Head of caudate nucleus (tissue), 42 donors: ENCODE measurements around the gene BTN1A1.
"Not testable (repeated sequence)": the region's sequence is repeated elsewhere in the genome, so short reads cannot be mapped to it uniquely, and the experiment has no call there.

Experiments used
- DNase-seq, 42 donors: peaks; one replicate each; pipeline versions ENCODE4 v3.0.0 to v3.0.0-alpha.2; 2020 to 2021; ENCODE audit warnings: mixed read lengths in 7 of 42
- intact Hi-C: fragments of 100-400 bp; cut with DNase I; formaldehyde crosslinking; loops from one replicate; pipeline ENCODE4 v1.15.0; 2022

Gene BTN1A1

DNA sequence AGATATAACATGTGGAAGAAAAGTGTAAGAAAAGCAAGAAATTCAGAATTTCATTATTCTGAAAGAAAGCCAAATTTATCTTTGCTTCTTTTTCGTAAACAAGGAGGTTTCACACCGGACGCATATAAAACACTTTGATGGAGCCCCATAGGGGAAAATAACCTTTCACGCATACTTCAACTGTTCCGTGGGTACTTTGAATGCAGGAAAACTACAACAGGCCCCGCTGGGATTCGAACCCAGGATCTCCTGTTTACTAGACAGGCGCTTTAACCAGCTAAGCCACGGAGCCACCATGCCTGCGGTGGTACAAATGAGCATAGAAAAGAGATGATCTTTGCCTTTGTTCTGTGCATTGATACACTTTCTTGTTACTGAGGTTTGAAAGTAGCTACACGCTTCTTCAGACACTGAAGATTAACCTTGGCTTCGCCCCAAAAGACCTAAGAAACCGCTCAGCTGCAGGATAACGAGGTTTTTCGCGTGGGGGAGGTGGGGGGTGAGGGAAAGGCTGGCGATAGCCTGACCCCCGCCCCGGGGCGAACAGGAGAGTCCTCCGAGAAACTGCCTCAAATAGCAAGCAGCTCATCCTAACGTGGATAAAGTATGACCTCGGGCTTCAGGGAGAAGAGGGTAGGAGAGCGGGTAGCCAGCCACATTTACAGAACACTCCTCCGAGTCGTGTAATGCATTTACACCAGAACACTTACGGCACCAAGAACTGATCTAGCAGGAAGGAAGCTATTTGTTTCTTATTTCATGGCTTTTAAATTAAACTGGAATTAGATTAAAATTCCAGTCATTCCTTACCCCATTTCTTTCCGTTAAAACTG is 32.8 kb downstream of the BTN1A1 start:
- DNase-seq, result peak; percentile 75 to 98 (median 92)
- intact Hi-C loops, result loop anchor here (10.0 kb wide), 1 partner anchor 218 kb away; no protein-coding TSS in a partner anchor

- no peak for DNase-seq
- intact Hi-C loops, result loop anchor here (10.0 kb wide), 1 partner anchor 219 kb away; no protein-coding TSS in a partner anchor
Observed at GRCh38 chr6:26533532-26533931, 33.4 kb downstream of the BTN1A1 start.

- no peak for DNase-seq
- intact Hi-C loops, result loop anchor here (10.0 kb wide), 1 partner anchor 220 kb away; no protein-coding TSS in a partner anchor
Observed at GRCh38 chr6:26534681-26535465, 34.8 kb downstream of the BTN1A1 start.

GRCh38 chr6:26536571-26537159 is 36.6 kb downstream of the BTN1A1 start:
- intact Hi-C loops, result loop anchor here (2.0 to 10.0 kb wide), 2 partner anchors 14 to 222 kb away; no protein-coding TSS in a partner anchor
- DNase-seq, result peak in 23 of 42 donors; percentile 8 to 62 (median 32)

- peak; percentile 68 to 95 (median 87) for DNase-seq
- intact Hi-C loops, result loop anchor here (2.0 to 10.0 kb wide), 2 partner anchors 15 to 223 kb away; no protein-coding TSS in a partner anchor
Observed at GRCh38 chr6:26537160-26537845, 37.2 kb downstream of the BTN1A1 start.

DNA sequence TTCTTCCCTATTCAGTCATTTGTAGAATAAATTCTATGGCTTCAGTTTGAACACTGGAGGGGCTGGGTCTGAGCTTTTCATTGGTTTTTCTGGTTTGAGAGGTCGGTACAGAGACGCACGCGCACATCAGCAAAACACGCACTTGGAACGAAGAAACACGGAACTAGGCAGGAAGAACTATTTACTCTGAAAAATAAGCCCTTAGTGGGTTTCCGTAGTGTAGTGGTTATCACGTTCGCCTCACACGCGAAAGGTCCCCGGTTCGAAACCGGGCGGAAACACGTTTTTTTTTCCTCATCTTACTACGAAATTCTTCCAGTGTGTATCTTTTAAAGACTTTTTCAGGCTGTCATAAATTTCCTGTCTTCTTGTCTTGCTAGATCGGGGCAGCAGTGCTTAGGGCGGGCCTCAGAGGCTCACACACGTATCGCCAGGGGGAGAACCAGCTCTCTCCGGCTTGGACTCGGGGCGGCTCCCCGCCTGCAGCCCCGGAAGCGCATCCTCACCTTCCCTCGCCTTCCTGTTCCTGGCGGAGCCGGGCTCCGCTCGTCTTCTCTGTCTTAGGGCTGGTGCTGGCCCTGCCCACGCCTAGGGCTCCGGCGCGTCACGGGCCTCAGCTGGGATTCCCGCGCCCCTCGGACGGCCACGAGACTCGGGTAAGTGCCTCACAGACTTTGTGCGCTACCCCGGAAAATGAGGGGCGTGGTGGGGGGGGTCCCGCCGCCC is 37.9 kb downstream of the BTN1A1 start, which contains the start of gene HMGN4:
Gene HMGN4 (plus strand): TSS at position 521 of the 726 bp plus-strand sequence. CDS start 6,841 bp downstream, outside the sequence.
- intact Hi-C loops, result loop anchor here (2.0 to 10.0 kb wide), 3 partner anchors 15 to 223 kb away; no protein-coding TSS in a partner anchor
- peak; percentile 64 to 93 (median 84) for DNase-seq

DNA sequence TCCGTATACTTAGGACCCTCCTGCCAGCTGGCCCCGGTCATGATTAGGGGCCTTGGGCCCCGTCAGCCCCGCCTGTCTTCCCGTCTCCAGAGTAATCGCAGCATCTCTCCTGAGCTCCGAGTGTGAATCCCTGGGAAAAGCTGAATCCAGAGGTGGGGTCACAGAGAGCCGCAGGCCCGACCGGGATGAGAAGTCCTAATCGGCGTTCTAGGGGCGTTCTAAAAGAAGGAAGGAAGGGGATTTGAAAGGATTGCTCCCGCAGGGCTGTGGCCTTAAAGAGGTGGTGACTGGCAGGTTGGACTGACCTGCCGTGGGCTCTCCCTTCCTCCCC is 38.4 kb downstream of the BTN1A1 start:
- intact Hi-C loops, result loop anchor here (2.0 to 10.0 kb wide), 2 partner anchors 14 to 224 kb away; no protein-coding TSS in a partner anchor
- peak in 9 of 42 donors; percentile 18 to 63 (median 26) for DNase-seq

GRCh38 chr6:26539071-26539615 is 39.0 kb downstream of the BTN1A1 start:
- intact Hi-C loops, result loop anchor here (2.0 to 10.0 kb wide), 2 partner anchors 14 to 224 kb away; no protein-coding TSS in a partner anchor

GRCh38 chr6:26541579-26541978 is 41.5 kb downstream of the BTN1A1 start:
- DNase-seq, result no peak

More at GRCh38 chr6:26539071-26539615, 39.0 kb downstream of the BTN1A1 start:
- no peak for DNase-seq

DNA sequence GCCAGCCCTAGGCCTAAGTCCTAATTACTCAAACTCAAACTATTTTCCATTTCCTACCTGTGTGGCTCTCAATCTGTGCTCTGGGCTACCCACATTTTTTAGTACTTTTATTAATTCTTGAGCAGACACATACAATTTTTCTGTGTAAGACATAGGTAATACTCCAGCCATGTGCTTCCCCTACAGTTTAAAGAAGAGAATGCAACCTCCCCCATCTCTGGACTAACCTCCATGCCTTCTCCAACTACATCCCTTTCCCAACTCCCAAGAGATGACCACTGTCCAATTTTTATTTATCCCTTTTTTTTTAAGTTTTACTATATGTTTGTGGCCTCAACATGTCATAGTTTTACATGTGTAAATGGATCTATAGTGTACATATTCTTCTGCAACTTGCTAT is 43.9 kb downstream of the BTN1A1 start:
- no peak for DNase-seq
- intact Hi-C loops, result no loop called here

More at GRCh38 chr6:26541579-26541978, 41.5 kb downstream of the BTN1A1 start:
- intact Hi-C loops, result no loop called here

DNA sequence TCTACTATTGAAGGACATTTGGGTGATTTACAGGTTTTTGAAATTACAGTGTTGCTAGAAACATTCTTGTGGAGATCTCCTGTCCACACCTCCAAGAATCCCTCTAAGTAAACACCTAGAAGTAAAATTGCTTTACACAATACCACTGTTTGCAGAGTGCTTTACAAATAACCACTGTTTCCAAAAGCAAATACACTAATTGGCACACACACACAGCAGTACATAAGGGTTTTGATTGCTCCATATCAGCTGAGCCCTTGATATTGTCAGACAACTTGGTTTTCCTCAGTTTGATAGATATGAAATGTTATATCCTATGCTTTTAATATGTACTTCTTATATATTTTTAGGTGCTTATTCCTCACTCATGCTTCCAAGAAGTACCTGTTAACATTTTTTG is 44.4 kb downstream of the BTN1A1 start:
- intact Hi-C loops, result no loop called here
- DNase-seq, result no peak

GRCh38 chr6:26545627-26546026 is 45.5 kb downstream of the BTN1A1 start:
- no peak for DNase-seq
- intact Hi-C loops, result no loop called here

DNA sequence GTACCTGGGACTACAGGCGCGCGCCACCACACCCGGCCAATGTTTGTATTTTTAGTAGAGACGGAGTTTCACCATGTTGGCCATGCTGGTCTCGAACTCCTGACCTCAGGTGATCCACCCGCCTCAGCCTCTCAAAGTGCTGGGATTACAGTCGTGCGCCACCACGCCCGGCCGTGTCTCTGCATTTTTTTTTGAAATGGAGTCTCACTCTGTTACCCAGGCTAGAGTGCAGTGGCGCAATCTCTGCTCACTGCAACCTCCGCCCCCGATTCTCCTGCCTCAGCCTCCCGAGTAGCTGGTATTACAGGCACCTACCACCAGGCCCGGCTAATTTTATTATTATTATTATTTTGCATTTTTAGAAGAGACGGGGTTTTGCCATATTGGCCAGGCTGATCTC is 47.3 kb downstream of the BTN1A1 start:
- intact Hi-C loops, DNase-seq: not testable (repeated sequence)

GRCh38 chr6:26550250-26550993 is 50.3 kb downstream of the BTN1A1 start:
- DNase-seq, result peak in 21 of 42 donors; percentile 21 to 67 (median 39)
- intact Hi-C loops, result no loop called here

GRCh38 chr6:26552205-26552604 is 52.1 kb downstream of the BTN1A1 start:
- intact Hi-C loops, result loop anchor here (2.0 kb wide), 1 partner anchor 13 kb away; the partner anchor contains the start of gene HMGN4
- no peak for DNase-seq

DNA sequence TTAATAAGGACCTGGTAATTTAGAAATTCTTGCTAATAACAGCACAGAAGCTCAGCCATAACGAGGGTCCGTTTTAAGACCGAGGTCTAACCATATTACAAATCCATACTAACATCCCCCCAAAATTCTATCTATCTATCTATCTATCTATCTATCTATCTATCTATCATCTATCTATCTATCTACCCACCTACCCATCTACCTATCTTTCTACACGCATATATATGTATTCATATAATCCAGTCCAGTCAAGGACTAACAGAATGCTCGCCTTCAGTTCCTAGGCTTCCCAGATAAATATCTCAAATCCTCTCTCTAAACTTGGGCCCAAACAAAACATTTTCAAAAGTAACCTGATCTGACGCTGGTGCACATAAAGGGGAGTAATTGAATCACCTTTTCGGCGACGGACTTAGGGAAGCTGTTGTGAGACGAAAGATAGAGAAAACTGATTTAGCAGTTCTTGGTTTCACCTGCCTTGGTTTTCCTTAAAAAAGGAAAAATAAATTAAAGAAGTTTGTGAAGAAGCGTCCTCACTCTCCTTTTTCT is 52.6 kb downstream of the BTN1A1 start:
- no peak for DNase-seq

More for the DNA sequence above, 52.6 kb downstream of the BTN1A1 start:
- intact Hi-C loops, result loop anchor here (2.0 kb wide), 1 partner anchor 14 kb away; the partner anchor contains the start of gene HMGN4
